H1 (cell line): ENCODE measurements around the gene ASCC3. TPM values are rescaled to one million over a fixed set of nuclear protein-coding genes. Genes with fewer than 3 reads are reported as not detected.

Source experiments
- CTCF ChIA-PET: fragments of 300-600 bp; sonication (Branson Sonifier 250); formaldehyde crosslinking; loops from one replicate; lab custom pipeline; 2021; ENCODE audit not compliant: partially characterized antibody; lab: Charles Lee
- POLR2A ChIA-PET: fragments of 300-600 bp; sonication (Branson Sonifier 250); formaldehyde crosslinking; loops from one replicate; lab custom pipeline; 2021; ENCODE audit warnings: inconsistent platforms; ENCODE audit not compliant: partially characterized antibody; lab: Charles Lee
- DNase-seq, 2 experiments: peaks; one replicate each; pipeline versions ENCODE4 v3.0.0 to v3.0.0-alpha.2; 2010 to 2022; ENCODE audit warnings: low spot score in 2 of 2, low read depth in 1 of 2, mixed read lengths in 1 of 2
- FAIRE-seq: peaks from 2 replicates; lab custom pipeline; 2011; peaks lifted over from hg19 to GRCh38; lab: Jason Lieb, UNC
- H2AFZ ChIP-seq: 2 replicates; pipeline ENCODE4 v1.8.1; 2012; ENCODE audit warnings: low read length, inconsistent platforms
- H2AK5ac ChIP-seq: 2 replicates; pipeline ENCODE4 v1.6.1; 2013; ENCODE audit warnings: low read depth, low read length
- H2BK120ac ChIP-seq: replicated peaks from 2 replicates; pipeline ENCODE3; 2013; ENCODE audit warnings: low read depth, low read length, inconsistent platforms
- H2BK12ac ChIP-seq: 2 replicates; pipeline ENCODE4 v1.6.1; 2013; ENCODE audit warnings: low read depth, low read length
- H2BK15ac ChIP-seq: 2 replicates; pipeline ENCODE4 v1.6.1; 2013; ENCODE audit warnings: low read length
- H2BK20ac ChIP-seq: 2 replicates; pipeline ENCODE4 v1.6.1; 2013; ENCODE audit warnings: low read length
- H2BK5ac ChIP-seq: 2 replicates; pipeline ENCODE4 v1.6.1; 2013; ENCODE audit warnings: low read depth, low read length
- H3K14ac ChIP-seq: 2 replicates; pipeline ENCODE4 v1.6.1; 2013; ENCODE audit warnings: inconsistent platforms; ENCODE audit not compliant: insufficient read length
- H3K18ac ChIP-seq: 2 replicates; pipeline ENCODE4 v1.6.1; 2013; ENCODE audit warnings: low read length; ENCODE audit errors: extremely low read depth
- H3K23ac ChIP-seq: 2 replicates; pipeline ENCODE4 v1.6.1; 2013; ENCODE audit warnings: inconsistent platforms; ENCODE audit not compliant: insufficient read length
- H3K23me2 ChIP-seq: 2 replicates; pipeline ENCODE4 v1.6.1; 2013; ENCODE audit warnings: low read depth, low read length
- H3K27ac ChIP-seq: 2 replicates; pipeline ENCODE4 v1.6.1; 2011; ENCODE audit warnings: low read depth, low read length, inconsistent platforms
- H3K27me3 ChIP-seq, 4 experiments: replicated peaks in 1 of 4; 1 replicate in 1 of 4; 2 replicates in 3 of 4; pipeline versions ENCODE4 v1.6.1 to v1.8.1; 2011 to 2013; ENCODE audit warnings: low read length in 3 of 4, mild to moderate bottlenecking in 3 of 4, inconsistent platforms in 2 of 4, mixed read lengths in 2 of 4, moderate library complexity in 1 of 4; ENCODE audit not compliant: control insufficient read depth in 3 of 4, insufficient read depth in 3 of 4; ENCODE audit errors: extremely low read depth in 1 of 4
- H3K36me3 ChIP-seq, 4 experiments: 2 replicates each; pipeline versions ENCODE4 v1.6.1 to v1.8.1; 2011 to 2013; ENCODE audit warnings: mild to moderate bottlenecking in 4 of 4, low read length in 3 of 4, moderate library complexity in 2 of 4, control low read depth in 1 of 4, inconsistent platforms in 1 of 4; ENCODE audit not compliant: insufficient read depth in 4 of 4, control insufficient read depth in 2 of 4
- H3K4ac ChIP-seq: replicated peaks from 2 replicates; pipeline ENCODE3; 2013; ENCODE audit warnings: low read length, low read depth, mixed read lengths, inconsistent platforms; ENCODE audit not compliant: insufficient read length
- H3K4me1 ChIP-seq, 4 experiments: replicated peaks in 1 of 4; 1 replicate in 1 of 4; 2 replicates in 3 of 4; pipeline versions ENCODE4 v1.6.1 to v1.8.1; 2011 to 2013; ENCODE audit warnings: low read length in 3 of 4, inconsistent platforms in 2 of 4, mixed read lengths in 1 of 4; ENCODE audit not compliant: insufficient read depth in 4 of 4, control insufficient read depth in 3 of 4
- H3K4me2 ChIP-seq, 2 experiments: 2 replicates each; pipeline versions ENCODE4 v1.6.1 to v1.8.1; 2011 to 2013; ENCODE audit warnings: low read depth in 2 of 2, low read length in 2 of 2, control low read depth in 1 of 2, inconsistent platforms in 1 of 2, mild to moderate bottlenecking in 1 of 2; ENCODE audit not compliant: insufficient read depth in 1 of 2
- H3K4me3 ChIP-seq, 4 experiments: fragments of 200-600, 300-600 bp in 1 of 4; sonication (generic), shearing (Covaris generic), sonication (Bioruptor Twin) in 1 of 4; 2 replicates each; pipeline versions ENCODE4 v1.5.1 to v1.8.1; 2011 to 2016; ENCODE audit warnings: low read length in 4 of 4, low read depth in 3 of 4, control low read depth in 2 of 4, inconsistent platforms in 2 of 4, mild to moderate bottlenecking in 2 of 4, mixed read lengths in 1 of 4, moderate library complexity in 1 of 4; ENCODE audit not compliant: insufficient read depth in 2 of 4; ENCODE audit errors: extremely low read depth in 1 of 4
- H3K56ac ChIP-seq: replicated peaks from 2 replicates; pipeline ENCODE3; 2013; ENCODE audit warnings: low read depth, mild to moderate bottlenecking, mixed read lengths, low read length, inconsistent platforms; ENCODE audit not compliant: insufficient read length
- H3K79me1 ChIP-seq: 2 replicates; pipeline ENCODE4 v1.6.1; 2013; ENCODE audit warnings: low read depth, low read length, control low read depth
- H3K79me2 ChIP-seq, 2 experiments: 2 replicates each; pipeline versions ENCODE4 v1.6.1 to v1.8.1; 2012 to 2013; ENCODE audit warnings: low read length in 2 of 2, mild to moderate bottlenecking in 2 of 2, inconsistent platforms in 1 of 2; ENCODE audit not compliant: insufficient read depth in 2 of 2, control insufficient read depth in 1 of 2
- H3K9ac ChIP-seq, 4 experiments: replicated peaks in 1 of 4; 1 replicate in 1 of 4; 2 replicates in 3 of 4; pipeline versions ENCODE4 v1.6.1 to v1.8.1; 2011 to 2013; ENCODE audit warnings: low read depth in 3 of 4, low read length in 3 of 4, control low read depth in 2 of 4, mild to moderate bottlenecking in 2 of 4, moderate library complexity in 2 of 4, inconsistent platforms in 1 of 4; ENCODE audit errors: extremely low read depth in 1 of 4
- H3K9me3 ChIP-seq, 2 experiments: 2 replicates each; pipeline versions ENCODE4 v1.6.1 to v1.8.1; 2012 to 2013; ENCODE audit warnings: mild to moderate bottlenecking in 2 of 2, moderate library complexity in 2 of 2, control low read depth in 1 of 2, inconsistent platforms in 1 of 2, low read depth in 1 of 2, low read length in 1 of 2, mixed read lengths in 1 of 2; ENCODE audit not compliant: insufficient read depth in 2 of 2
- H4K20me1 ChIP-seq, 2 experiments: replicated peaks in 1 of 2; 2 replicates each; pipeline versions ENCODE3 to v1.8.1; 2011 to 2013; ENCODE audit warnings: inconsistent platforms in 2 of 2, low read length in 2 of 2, mild to moderate bottlenecking in 1 of 2; ENCODE audit not compliant: insufficient read depth in 2 of 2, control insufficient read depth in 1 of 2
- H4K5ac ChIP-seq: 2 replicates; pipeline ENCODE4 v1.6.1; 2013; ENCODE audit warnings: low read length, low read depth, mixed read lengths, inconsistent platforms; ENCODE audit not compliant: insufficient read length
- H4K8ac ChIP-seq: 2 replicates; pipeline ENCODE4 v1.8.0; 2013; ENCODE audit warnings: mild to moderate bottlenecking, moderate library complexity, low read length, inconsistent platforms; ENCODE audit not compliant: insufficient read depth; ENCODE audit errors: extremely low read depth
- H4K91ac ChIP-seq: replicated peaks from 2 replicates; pipeline ENCODE3; 2013; ENCODE audit warnings: low read length, mixed read lengths, inconsistent platforms; ENCODE audit not compliant: insufficient read length
- CTBP2 ChIP-seq: IDR thresholded peaks from 2 replicates; pipeline ENCODE4 v1.7.0; 2011; ENCODE audit warnings: borderline replicate concordance, mild to moderate bottlenecking, moderate library complexity, mixed read lengths, low read length; ENCODE audit not compliant: insufficient read depth, insufficient read length
- POU5F1 ChIP-seq: IDR thresholded peaks from 2 replicates; pipeline ENCODE4 v1.6.1; 2011; ENCODE audit warnings: low read depth, mild to moderate bottlenecking, low read length, moderate library complexity
- RAD21 ChIP-seq, 2 experiments: IDR thresholded peaks in 1 of 2; conservative IDR thresholded peaks in 1 of 2; 2 replicates each; pipeline ENCODE4 v1.6.1; 2011; ENCODE audit warnings: low read depth in 2 of 2, low read length in 2 of 2, improper control_type of control experiment in 1 of 2, inconsistent platforms in 1 of 2, mild to moderate bottlenecking in 1 of 2, moderate library complexity in 1 of 2
- SIX5 ChIP-seq: IDR thresholded peaks from 2 replicates; pipeline ENCODE4 v1.6.1; 2011; ENCODE audit warnings: mild to moderate bottlenecking, low read depth, low read length
- TEAD4 ChIP-seq: IDR thresholded peaks from 2 replicates; pipeline ENCODE4 v1.6.1; 2012; ENCODE audit warnings: low read depth, low read length, inconsistent platforms, mixed read lengths
- WGBS, 2 experiments: shearing (Covaris generic) in 1 of 2; methylation state at CpG; one replicate each; pipeline versions ENCODE4 v1.1.6 to v1.1.7; 2013 to 2015; ENCODE audit warnings: low lambda C conversion rate in 2 of 2, mixed read lengths in 2 of 2, inconsistent platforms in 1 of 2, low coverage in 1 of 2, missing lambda C conversion rate in 1 of 2; ENCODE audit not compliant: insufficient replicate concordance in 2 of 2, insufficient coverage in 1 of 2, insufficient read length in 1 of 2; ENCODE audit errors: extremely low coverage in 1 of 2, missing lambda C conversion rate in 1 of 2; 5-methylcytosine and 5-hydroxymethylcytosine counted together
- polyA plus RNA-seq, 7 experiments: library from polyadenylated mRNA; depleted of rRNA in 3 of 7; stranded (reverse) in 5 of 7; unstranded in 2 of 7; fragments of >200 nt in 5 of 7; fragments of 200-250 nt in 2 of 7; gene quantifications; 1 replicate in 5 of 7; 2 replicates in 1 of 7; 4 replicates in 1 of 7; pipeline versions ENCODE4 v1.2.1 to v1.2.3, GENCODE V29; 2011 to 2013; ENCODE audit warnings: missing spikeins in 2 of 7, mixed read lengths in 2 of 7
- total RNA-seq: library from RNA; stranded (reverse); fragmentation: NEBNext Ultra II Directional; extraction: Animal tissue kit (Norgen Biotek cat#: 25700); gene quantifications from 2 replicates; pipeline ENCODE4 v1.2.1, GENCODE V29; 2021

The ASCC3 gene
- total and polyA plus RNA-seq, 2 of the 8 experiments (the other 6 are each of a cell fraction or from before 2014, with no cell fraction given): 37.5 to 77.8 TPM

GRCh38 chr6:100574836-100575235 lies 306.3 kb downstream of the ASCC3 start:
- FAIRE-seq: no peak
- Histone ChIP-seq H3K23me2 (no peaks in the 10 kb centered on the region), H2BK5ac (no peak overlapping the region), H4K20me1 (no peaks in the 10 kb centered on the region)
- DNase-seq: no peak
- 87% methylated on average over 2 of the region's 2 CpGs; no CpG with 5 or more reads in 1 of the 2 experiments for WGBS, 2 experiments
- TF ChIP-seq SIX5 (no peak), TEAD4 (no peak), POU5F1 (no peak), CTBP2 (no peak), RAD21 (IDR thresholded peaks at IDR 0.05 in 1 of 2, conservative IDR thresholded peaks at IDR 0.05 in 1 of 2; ENCODE audit: low read depth in 2 of 2, low read length in 2 of 2) (no peak)
- TF ChIP-seq, all 59 proteins: peak for 0
- Histone ChIP-seq H3K9me3 (no peaks in the 10 kb centered on the region), H4K8ac (no peak overlapping the region), H3K23ac (no peak overlapping the region), H3K27me3 (no peaks in the 10 kb centered on the region), H2AK5ac (no peak overlapping the region), H3K14ac (no peak overlapping the region), H3K4ac (no peak overlapping the region), H3K79me2 (no peaks in the 10 kb centered on the region), H3K79me1 (no peaks in the 10 kb centered on the region), H4K91ac (no peak overlapping the region), H3K4me3 (no peak overlapping the region), H3K9ac (no peak overlapping the region), H3K56ac (no peak overlapping the region), H2BK120ac (no peak overlapping the region), H3K36me3 (no peaks in the 10 kb centered on the region; a peak in 1 of 8 replicates), H4K5ac (no peak overlapping the region), H3K4me2 (no peak overlapping the region), H3K18ac (no peak overlapping the region), H2BK15ac (no peak overlapping the region), H3K4me1 (no peaks in the 10 kb centered on the region), H2AFZ (no peak overlapping the region), H2BK12ac (no peak overlapping the region), H2BK20ac (no peak overlapping the region), H3K27ac (no peak overlapping the region)
- POLR2A ChIA-PET: no interaction called here
- CTCF ChIA-PET: interaction anchor here (0.6 to 1.5 kb wide), 3 partner anchors 89 to 539 kb away, joined by 3 to 7 read pairs (median 4); no protein-coding TSS in a partner anchor
